OCI-LY7 (cell line): ENCODE measurements around the gene ZSWIM2. TPM values are rescaled to one million over a fixed set of nuclear protein-coding genes. Genes with fewer than 3 reads are reported as not detected.

Experiments
- BruUV-seq: library from RNA; stranded (reverse); fragments of 400-500 nt; replicated peaks from 2 replicates; lab custom pipeline; 2021; lab: Mats Ljungman, UMichigan
- CTCF ChIA-PET: fragments of 300-600 bp; sonication (Branson Sonifier 250); formaldehyde crosslinking; loops from one replicate; lab custom pipeline; 2022; ENCODE audit warnings: antibody characterized with exemption; ENCODE audit not compliant: unreplicated experiment; lab: Charles Lee
- POLR2A ChIA-PET: fragments of 300-600 bp; sonication (Branson Sonifier 250); formaldehyde crosslinking; loops from one replicate; lab custom pipeline; 2022; ENCODE audit warnings: antibody characterized with exemption; lab: Charles Lee
- DNase-seq: peaks from one replicate; pipeline ENCODE4 v3.0.0-alpha.2; 2015; ENCODE audit warnings: low spot score
- H2AFZ ChIP-seq: fragments of 200-600 bp; sonication (generic), shearing (Covaris generic); 2 replicates; pipeline ENCODE4 v1.6.1; 2014; ENCODE audit warnings: mild to moderate bottlenecking, antibody characterized with exemption, low read length, moderate library complexity
- H3K27ac ChIP-seq: fragments of 200-600 bp; sonication (generic); 2 replicates; pipeline ENCODE4 v1.5.1; 2014; ENCODE audit warnings: mixed run types, low read depth, mild to moderate bottlenecking, moderate library complexity, low read length, inconsistent platforms; ENCODE audit not compliant: poor library complexity, severe bottlenecking
- H3K36me3 ChIP-seq: fragments of 200-600 bp; sonication (generic); 2 replicates; pipeline ENCODE4 v1.6.1; 2014; ENCODE audit warnings: mild to moderate bottlenecking, antibody characterized with exemption, low read length, moderate library complexity, mixed read lengths; ENCODE audit not compliant: insufficient read depth
- H3K4me1 ChIP-seq: fragments of 200-600 bp; sonication (generic); 2 replicates; pipeline ENCODE4 v1.5.1; 2014; ENCODE audit warnings: mild to moderate bottlenecking, low read length; ENCODE audit not compliant: insufficient read depth, poor library complexity, severe bottlenecking
- H3K4me2 ChIP-seq: fragments of 200-600 bp; sonication (generic); 2 replicates; pipeline ENCODE4 v1.6.1; 2014; ENCODE audit warnings: mild to moderate bottlenecking, low read length
- H3K4me3 ChIP-seq: fragments of 200-600 bp; sonication (generic); 2 replicates; pipeline ENCODE4 v1.5.1; 2014; ENCODE audit warnings: mild to moderate bottlenecking, low read depth, low read length; ENCODE audit not compliant: poor library complexity, severe bottlenecking
- H3K79me2 ChIP-seq: fragments of 200-600 bp; sonication (generic); 2 replicates; pipeline ENCODE4 v1.6.1; 2016; ENCODE audit warnings: low read depth, mild to moderate bottlenecking, low read length, moderate library complexity, mixed read lengths; ENCODE audit not compliant: insufficient read depth
- H3K9me2 ChIP-seq: fragments of 200-600 bp; sonication (generic); 2 replicates; pipeline ENCODE4 v1.6.1; 2016; ENCODE audit warnings: mild to moderate bottlenecking, low read length, mixed read lengths; ENCODE audit not compliant: insufficient read depth
- H3K9me3 ChIP-seq: fragments of 200-600 bp; sonication (generic); 2 replicates; pipeline ENCODE4 v1.6.1; 2014; ENCODE audit warnings: mild to moderate bottlenecking, mixed run types, low read length, mixed read lengths
- H4K20me1 ChIP-seq: fragments of 200-600 bp; sonication (generic); 2 replicates; pipeline ENCODE4 v1.6.1; 2014; ENCODE audit warnings: mild to moderate bottlenecking, antibody characterized with exemption, low read length, moderate library complexity, mixed read lengths; ENCODE audit not compliant: insufficient read depth
- EZH2phosphoT487 ChIP-seq: fragments of 200-600 bp; sonication (generic); IDR thresholded peaks from 2 replicates; pipeline ENCODE4 v1.6.1; 2018; ENCODE audit warnings: low read depth, borderline replicate concordance, mild to moderate bottlenecking, mixed run types, antibody characterized with exemption, low read length, moderate library complexity, mixed read lengths
- intact Hi-C: fragments of 100-400 bp; cut with micrococcal nuclease; formaldehyde crosslinking; loops from one replicate; pipeline ENCODE4 v1.10.0; 2022; ENCODE audit not compliant: unreplicated experiment
- total RNA-seq, 2 experiments: library from RNA; depleted of rRNA in 1 of 2; stranded (reverse); fragments of >200 nt in 1 of 2; shearing (Covaris generic) in 1 of 2; gene quantifications; 2 replicates each; pipeline ENCODE4 v1.2.3, GENCODE V29; 2014 to 2022
- TF ChIP-seq, protein P1 (sequence below): fragments of 200-600 bp; sonication (generic); conservative IDR thresholded peaks from 2 replicates; pipeline ENCODE4 v1.5.1; 2014; ENCODE audit warnings: mild to moderate bottlenecking, antibody characterized with exemption, low read length, moderate library complexity, mixed read lengths

Gene ZSWIM2
- total RNA-seq, 2 experiments from 2014 or later = not detected

- no TSS peak for BruUV-seq
- CTCF ChIA-PET = no interaction called here
- H2AFZ ChIP-seq = no peak overlapping the region
- POLR2A ChIA-PET = interaction anchor here (0.7 kb wide), 1 partner anchor 24 kb away, joined by 3 read pairs; no protein-coding TSS in a partner anchor
- no peak overlapping the region for H3K4me3 ChIP-seq
- no peaks in the 10 kb centered on the region for H3K79me2 ChIP-seq
- H3K9me2 ChIP-seq = no peaks in the 10 kb centered on the region
- H4K20me1 ChIP-seq = no peaks in the 10 kb centered on the region
- no peak for DNase-seq
- H3K27ac ChIP-seq = no peak overlapping the region
- H3K9me3 ChIP-seq = no peaks in the 10 kb centered on the region
- no peaks in the 10 kb centered on the region for H3K36me3 ChIP-seq
- no peak overlapping the region for H3K4me2 ChIP-seq
- intact Hi-C loops = no loop called here
- no peak for TF ChIP-seq EZH2phosphoT487
- TF ChIP-seq, protein P1, sequence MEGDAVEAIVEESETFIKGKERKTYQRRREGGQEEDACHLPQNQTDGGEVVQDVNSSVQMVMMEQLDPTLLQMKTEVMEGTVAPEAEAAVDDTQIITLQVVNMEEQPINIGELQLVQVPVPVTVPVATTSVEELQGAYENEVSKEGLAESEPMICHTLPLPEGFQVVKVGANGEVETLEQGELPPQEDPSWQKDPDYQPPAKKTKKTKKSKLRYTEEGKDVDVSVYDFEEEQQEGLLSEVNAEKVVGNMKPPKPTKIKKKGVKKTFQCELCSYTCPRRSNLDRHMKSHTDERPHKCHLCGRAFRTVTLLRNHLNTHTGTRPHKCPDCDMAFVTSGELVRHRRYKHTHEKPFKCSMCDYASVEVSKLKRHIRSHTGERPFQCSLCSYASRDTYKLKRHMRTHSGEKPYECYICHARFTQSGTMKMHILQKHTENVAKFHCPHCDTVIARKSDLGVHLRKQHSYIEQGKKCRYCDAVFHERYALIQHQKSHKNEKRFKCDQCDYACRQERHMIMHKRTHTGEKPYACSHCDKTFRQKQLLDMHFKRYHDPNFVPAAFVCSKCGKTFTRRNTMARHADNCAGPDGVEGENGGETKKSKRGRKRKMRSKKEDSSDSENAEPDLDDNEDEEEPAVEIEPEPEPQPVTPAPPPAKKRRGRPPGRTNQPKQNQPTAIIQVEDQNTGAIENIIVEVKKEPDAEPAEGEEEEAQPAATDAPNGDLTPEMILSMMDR = no peak
- H3K4me1 ChIP-seq = no peaks in the 10 kb centered on the region
These were observed 6.6 kb downstream of the ZSWIM2 start for GRCh38 chr2:186842373-186842772.

- Histone ChIP-seq H3K4me1 (no peaks in the 10 kb centered on the region), H3K9me3 (no peaks in the 10 kb centered on the region), H3K27ac (no peak overlapping the region), H3K79me2 (no peaks in the 10 kb centered on the region), H2AFZ (no peak overlapping the region), H3K4me3 (no peak overlapping the region), H4K20me1 (no peaks in the 10 kb centered on the region), H3K4me2 (no peak overlapping the region), H3K36me3 (no peaks in the 10 kb centered on the region), H3K9me2 (no peaks in the 10 kb centered on the region)
- BruUV-seq = no TSS peak
- ChIA-PET CTCF (no interaction called here), POLR2A (interaction anchor here (0.7 kb wide), 1 partner anchor 25 kb away, joined by 3 read pairs; no protein-coding TSS in a partner anchor)
- DNase-seq = no peak
- no peak for TF ChIP-seq EZH2phosphoT487
- TF ChIP-seq, protein P1 = no peak
- intact Hi-C loops = no loop called here
These were observed 7.0 kb downstream of the ZSWIM2 start for GRCh38 chr2:186841940-186842339.

- Histone ChIP-seq H3K4me2 (no peak overlapping the region), H3K9me3 (no peaks in the 10 kb centered on the region), H3K79me2 (no peaks in the 10 kb centered on the region), H2AFZ (no peak overlapping the region), H3K9me2 (no peaks in the 10 kb centered on the region), H3K36me3 (no peaks in the 10 kb centered on the region), H3K27ac (no peak overlapping the region), H3K4me1 (no peaks in the 10 kb centered on the region), H4K20me1 (no peaks in the 10 kb centered on the region), H3K4me3 (no peak overlapping the region)
- ChIA-PET CTCF (no interaction called here), POLR2A (no interaction called here)
- TF ChIP-seq, protein P1 = no peak
- no peak for TF ChIP-seq EZH2phosphoT487
- BruUV-seq = no TSS peak
- intact Hi-C loops = no loop called here
- no peak for DNase-seq
These were observed 13.3 kb downstream of the ZSWIM2 start for GRCh38 chr2:186835628-186836027.
